SK-N-SH (cell line): Measurements from ENCODE around the gene SIRPB1.

Experiments
- CTCF ChIP-seq: fragments of 200-600 bp; sonication (generic); IDR thresholded peaks from 2 replicates; pipeline ENCODE4 v1.6.1; 2017; ENCODE audit warnings: antibody characterized with exemption, mild to moderate bottlenecking, moderate library complexity
- EP300 ChIP-seq, 2 experiments: IDR thresholded peaks; 2 replicates each; pipeline versions ENCODE4 v1.4.0 to v1.6.1; 2012; ENCODE audit warnings: borderline replicate concordance in 1 of 2, low read depth in 1 of 2, low read length in 1 of 2
- MXI1 ChIP-seq: IDR thresholded peaks from 2 replicates; pipeline ENCODE4 v1.6.1; 2012; ENCODE audit warnings: mild to moderate bottlenecking, low read depth, low read length, improper control_type of control experiment
- NFIC ChIP-seq: IDR thresholded peaks from 2 replicates; pipeline ENCODE4 v1.4.0; 2012; ENCODE audit warnings: borderline replicate concordance
- POLR2AphosphoS5 ChIP-seq: IDR thresholded peaks from 2 replicates; pipeline ENCODE4 v1.6.1; 2012; ENCODE audit warnings: low read depth, low read length
- SIN3A ChIP-seq: IDR thresholded peaks from 2 replicates; pipeline ENCODE4 v1.6.1; 2012; ENCODE audit warnings: low read depth, mild to moderate bottlenecking, low read length, moderate library complexity, borderline replicate concordance
- TAF1 ChIP-seq: IDR thresholded peaks from 2 replicates; pipeline ENCODE4 v1.6.1; 2012; ENCODE audit warnings: low read depth, mild to moderate bottlenecking, low read length, moderate library complexity, borderline replicate concordance
- USF1 ChIP-seq: IDR thresholded peaks from 2 replicates; pipeline ENCODE4 v1.4.0; 2012; ENCODE audit warnings: low read depth, borderline replicate concordance
- USF2 ChIP-seq: fragments of 150-350 bp; IDR thresholded peaks from 2 replicates; pipeline ENCODE4 v1.6.1; 2017; ENCODE audit warnings: antibody characterized with exemption, low read length, low read depth, borderline replicate concordance
- TF ChIP-seq, protein P1 (sequence below): IDR thresholded peaks from 2 replicates; pipeline ENCODE4 v1.6.1; 2012; ENCODE audit warnings: mild to moderate bottlenecking, low read depth, low read length, moderate library complexity
- TF ChIP-seq, protein P2 (sequence below): IDR thresholded peaks from 2 replicates; pipeline ENCODE4 v1.4.0; 2012; ENCODE audit warnings: low read depth, borderline replicate concordance

DNA sequence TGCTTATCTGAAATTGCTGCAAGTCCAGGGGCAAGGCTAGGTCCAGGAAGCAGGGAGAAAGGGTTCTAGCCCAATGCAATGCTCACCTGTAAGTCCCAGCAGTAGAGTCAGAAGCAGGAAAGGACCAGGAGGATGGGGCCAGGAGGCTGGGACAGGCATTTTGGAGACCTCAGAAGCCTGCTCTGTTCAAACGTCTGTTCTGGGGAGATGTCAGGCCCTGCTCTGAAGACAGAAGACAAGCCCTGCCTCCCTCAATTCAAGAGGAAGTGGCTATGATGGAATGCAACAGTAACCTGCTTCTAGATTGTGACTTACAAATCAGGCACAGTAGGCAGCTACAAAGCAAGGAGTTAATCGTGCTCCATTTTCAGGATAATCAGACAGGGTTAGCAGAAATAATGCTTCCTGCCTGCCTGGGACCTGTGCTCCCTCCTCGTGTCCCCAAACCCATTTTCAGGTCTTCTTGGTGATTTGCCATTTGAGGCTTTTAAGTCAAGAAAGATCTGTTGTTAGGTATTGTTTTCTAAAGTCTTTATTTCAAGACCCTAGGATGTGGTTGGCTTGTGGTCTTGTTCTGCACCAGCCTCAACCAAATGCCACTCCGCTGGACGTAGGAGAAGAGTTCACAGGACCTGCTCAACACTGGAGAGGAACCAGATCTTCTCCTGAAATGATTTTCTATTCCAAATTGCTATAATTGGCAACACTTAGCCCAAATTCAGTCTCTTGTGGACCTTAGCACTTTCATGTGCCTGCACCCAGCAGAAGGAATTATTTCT is 37.9 kb upstream of the SIRPB1 start, which contains the start of gene SIRPG:
- TF ChIP-seq CTCF (no peak), NFIC (no peak), POLR2AphosphoS5 (no peak), SIN3A (no peak), MXI1 (no peak), USF1 (no peak), EP300 (IDR thresholded peaks at IDR 0.05; ENCODE audit: borderline replicate concordance in 1 of 2, low read depth in 1 of 2, low read length in 1 of 2) (no peak), USF2 (no peak), TAF1 (no peak)
- TF ChIP-seq, protein P1, sequence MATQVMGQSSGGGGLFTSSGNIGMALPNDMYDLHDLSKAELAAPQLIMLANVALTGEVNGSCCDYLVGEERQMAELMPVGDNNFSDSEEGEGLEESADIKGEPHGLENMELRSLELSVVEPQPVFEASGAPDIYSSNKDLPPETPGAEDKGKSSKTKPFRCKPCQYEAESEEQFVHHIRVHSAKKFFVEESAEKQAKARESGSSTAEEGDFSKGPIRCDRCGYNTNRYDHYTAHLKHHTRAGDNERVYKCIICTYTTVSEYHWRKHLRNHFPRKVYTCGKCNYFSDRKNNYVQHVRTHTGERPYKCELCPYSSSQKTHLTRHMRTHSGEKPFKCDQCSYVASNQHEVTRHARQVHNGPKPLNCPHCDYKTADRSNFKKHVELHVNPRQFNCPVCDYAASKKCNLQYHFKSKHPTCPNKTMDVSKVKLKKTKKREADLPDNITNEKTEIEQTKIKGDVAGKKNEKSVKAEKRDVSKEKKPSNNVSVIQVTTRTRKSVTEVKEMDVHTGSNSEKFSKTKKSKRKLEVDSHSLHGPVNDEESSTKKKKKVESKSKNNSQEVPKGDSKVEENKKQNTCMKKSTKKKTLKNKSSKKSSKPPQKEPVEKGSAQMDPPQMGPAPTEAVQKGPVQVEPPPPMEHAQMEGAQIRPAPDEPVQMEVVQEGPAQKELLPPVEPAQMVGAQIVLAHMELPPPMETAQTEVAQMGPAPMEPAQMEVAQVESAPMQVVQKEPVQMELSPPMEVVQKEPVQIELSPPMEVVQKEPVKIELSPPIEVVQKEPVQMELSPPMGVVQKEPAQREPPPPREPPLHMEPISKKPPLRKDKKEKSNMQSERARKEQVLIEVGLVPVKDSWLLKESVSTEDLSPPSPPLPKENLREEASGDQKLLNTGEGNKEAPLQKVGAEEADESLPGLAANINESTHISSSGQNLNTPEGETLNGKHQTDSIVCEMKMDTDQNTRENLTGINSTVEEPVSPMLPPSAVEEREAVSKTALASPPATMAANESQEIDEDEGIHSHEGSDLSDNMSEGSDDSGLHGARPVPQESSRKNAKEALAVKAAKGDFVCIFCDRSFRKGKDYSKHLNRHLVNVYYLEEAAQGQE, result no peak
- TF ChIP-seq, protein P2, sequence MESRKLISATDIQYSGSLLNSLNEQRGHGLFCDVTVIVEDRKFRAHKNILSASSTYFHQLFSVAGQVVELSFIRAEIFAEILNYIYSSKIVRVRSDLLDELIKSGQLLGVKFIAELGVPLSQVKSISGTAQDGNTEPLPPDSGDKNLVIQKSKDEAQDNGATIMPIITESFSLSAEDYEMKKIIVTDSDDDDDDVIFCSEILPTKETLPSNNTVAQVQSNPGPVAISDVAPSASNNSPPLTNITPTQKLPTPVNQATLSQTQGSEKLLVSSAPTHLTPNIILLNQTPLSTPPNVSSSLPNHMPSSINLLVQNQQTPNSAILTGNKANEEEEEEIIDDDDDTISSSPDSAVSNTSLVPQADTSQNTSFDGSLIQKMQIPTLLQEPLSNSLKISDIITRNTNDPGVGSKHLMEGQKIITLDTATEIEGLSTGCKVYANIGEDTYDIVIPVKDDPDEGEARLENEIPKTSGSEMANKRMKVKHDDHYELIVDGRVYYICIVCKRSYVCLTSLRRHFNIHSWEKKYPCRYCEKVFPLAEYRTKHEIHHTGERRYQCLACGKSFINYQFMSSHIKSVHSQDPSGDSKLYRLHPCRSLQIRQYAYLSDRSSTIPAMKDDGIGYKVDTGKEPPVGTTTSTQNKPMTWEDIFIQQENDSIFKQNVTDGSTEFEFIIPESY, result no peak
